Measurements from ENCODE around the gene C5orf15. TPM values are rescaled to one million over a fixed set of nuclear protein-coding genes. Genes with fewer than 3 reads are reported as not detected.

C5orf15 gene
- polyA plus RNA-seq, 1 donor from 2014 or later: 72.3 TPM

DNA sequence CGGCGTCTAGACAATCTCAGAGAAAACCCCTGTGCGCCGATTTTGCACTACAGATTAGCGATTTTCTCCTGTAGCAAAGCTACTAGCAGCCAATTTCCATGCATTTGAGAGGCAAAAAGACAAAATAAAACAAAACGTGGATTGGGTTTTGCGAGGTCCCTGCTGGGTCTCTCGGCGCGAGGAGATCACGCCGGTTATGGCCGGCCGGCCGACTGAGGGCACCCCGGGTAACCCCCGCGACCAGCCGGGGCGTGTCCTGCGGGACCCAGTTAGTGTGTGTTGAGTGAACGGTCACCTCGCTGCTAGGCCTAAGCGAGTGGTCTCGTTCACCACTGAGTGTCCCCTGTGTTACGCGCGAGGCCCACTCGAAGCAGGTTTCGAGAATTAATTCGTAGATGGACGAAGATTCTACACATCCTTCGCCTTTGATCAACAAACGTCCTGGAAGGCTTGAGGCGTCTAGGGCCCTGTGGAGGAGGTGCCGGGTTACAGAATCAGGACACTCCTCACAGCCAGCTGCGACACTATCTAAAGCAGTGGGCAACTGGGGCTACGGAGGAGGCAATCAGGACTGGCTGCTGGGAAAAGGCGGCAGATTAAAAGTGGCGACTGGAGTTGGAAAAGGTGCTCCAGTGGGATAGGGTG is 37.1 kb upstream of the C5orf15 start:
- Histone ChIP-seq H2AFZ (ENCODE audit: low read depth, low read length) (peak overlapping the region; percentile 66), H3K4me2 (ENCODE audit: low read length) (peak overlapping the region; percentile 88), H3K79me2 (replicated peaks; ENCODE audit: insufficient read depth, low read length) (peaks cover 33% of the 10 kb centered on the region), H3K27ac (ENCODE audit: low read length) (peak overlapping the region; percentile 95), H3K27me3 (ENCODE audit: insufficient read depth, low read depth, low read length) (no peaks in the 10 kb centered on the region), H3K9ac (ENCODE audit: low read length) (peak overlapping the region; percentile 94), H3K36me3 (ENCODE audit: insufficient read depth, low read length) (no peaks in the 10 kb centered on the region), H3F3A (ENCODE audit: insufficient read depth, low read length, poor library complexity, severe bottlenecking) (peaks cover 4% of the 10 kb centered on the region), H3K9me3 (ENCODE audit: low read length) (no peaks in the 10 kb centered on the region), H3K4me3 (ENCODE audit: low read length) (peak overlapping the region; percentile 95), H4K20me1 (ENCODE audit: insufficient read depth) (peaks cover 6% of the 10 kb centered on the region), H3K9me2 (ENCODE audit: insufficient read depth, low read length) (no peaks in the 10 kb centered on the region)
- TF ChIP-seq, protein P1, sequence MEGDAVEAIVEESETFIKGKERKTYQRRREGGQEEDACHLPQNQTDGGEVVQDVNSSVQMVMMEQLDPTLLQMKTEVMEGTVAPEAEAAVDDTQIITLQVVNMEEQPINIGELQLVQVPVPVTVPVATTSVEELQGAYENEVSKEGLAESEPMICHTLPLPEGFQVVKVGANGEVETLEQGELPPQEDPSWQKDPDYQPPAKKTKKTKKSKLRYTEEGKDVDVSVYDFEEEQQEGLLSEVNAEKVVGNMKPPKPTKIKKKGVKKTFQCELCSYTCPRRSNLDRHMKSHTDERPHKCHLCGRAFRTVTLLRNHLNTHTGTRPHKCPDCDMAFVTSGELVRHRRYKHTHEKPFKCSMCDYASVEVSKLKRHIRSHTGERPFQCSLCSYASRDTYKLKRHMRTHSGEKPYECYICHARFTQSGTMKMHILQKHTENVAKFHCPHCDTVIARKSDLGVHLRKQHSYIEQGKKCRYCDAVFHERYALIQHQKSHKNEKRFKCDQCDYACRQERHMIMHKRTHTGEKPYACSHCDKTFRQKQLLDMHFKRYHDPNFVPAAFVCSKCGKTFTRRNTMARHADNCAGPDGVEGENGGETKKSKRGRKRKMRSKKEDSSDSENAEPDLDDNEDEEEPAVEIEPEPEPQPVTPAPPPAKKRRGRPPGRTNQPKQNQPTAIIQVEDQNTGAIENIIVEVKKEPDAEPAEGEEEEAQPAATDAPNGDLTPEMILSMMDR (IDR thresholded peaks at IDR 0.05; ENCODE audit: poor library complexity, severe bottlenecking): peak; percentile 7
- no peak for TF ChIP-seq EP300 (conservative IDR thresholded peaks at IDR 0.05; ENCODE audit: poor library complexity, severe bottlenecking)
- no peak for TF ChIP-seq EZH2 (IDR thresholded peaks at IDR 0.05; ENCODE audit: borderline replicate concordance, insufficient read depth, low read length, poor library complexity, severe bottlenecking)
- TF ChIP-seq MXI1 (conservative IDR thresholded peaks at IDR 0.05; ENCODE audit: poor library complexity, severe bottlenecking): no peak
- no peak for TF ChIP-seq SMC3 (conservative IDR thresholded peaks at IDR 0.05; ENCODE audit: poor library complexity)
- no peak for TF ChIP-seq TAF1 (IDR thresholded peaks at IDR 0.05; ENCODE audit: low read depth)
- TF ChIP-seq POLR2AphosphoS5 (IDR thresholded peaks at IDR 0.05): no peak

GRCh38 chr5:134004626-134005416 is 36.4 kb upstream of the C5orf15 start, which contains the start of gene VDAC1:
Gene VDAC1 (minus strand): TSS chr5:134004975. CDS start chr5:133993012, 11,963 bp downstream.
- H4K20me1 ChIP-seq (ENCODE audit: insufficient read depth): peaks cover 12% of the 10 kb centered on the region
- no peaks in the 10 kb centered on the region for H3K9me3 ChIP-seq (ENCODE audit: low read length)
- peak within 1 kb of the TSS; percentile 94 for H3K9ac ChIP-seq (ENCODE audit: low read length)
- peaks cover 40% of the 10 kb centered on the region for H3K79me2 ChIP-seq (replicated peaks; ENCODE audit: insufficient read depth, low read length)
- H3K4me3 ChIP-seq (ENCODE audit: low read length): peak within 1 kb of the TSS; percentile 95
- peak within 1 kb of the TSS; percentile 66 for H2AFZ ChIP-seq (ENCODE audit: low read depth, low read length)
- peak within 1 kb of the TSS; percentile 95 for H3K27ac ChIP-seq (ENCODE audit: low read length)
- peak within 1 kb of the TSS; percentile 98 for H3K4me2 ChIP-seq (ENCODE audit: low read length)
- H3F3A ChIP-seq (ENCODE audit: insufficient read depth, low read length, poor library complexity, severe bottlenecking): peaks cover 4% of the 10 kb centered on the region
- no peaks in the 10 kb centered on the region for H3K9me2 ChIP-seq (ENCODE audit: insufficient read depth, low read length)
- H3K36me3 ChIP-seq (ENCODE audit: insufficient read depth, low read length): no peaks in the 10 kb centered on the region
- no peaks in the 10 kb centered on the region for H3K27me3 ChIP-seq (ENCODE audit: insufficient read depth, low read depth, low read length)
- no peak for TF ChIP-seq EZH2 (IDR thresholded peaks at IDR 0.05; ENCODE audit: borderline replicate concordance, insufficient read depth, low read length, poor library complexity, severe bottlenecking)
- peak; percentile 33 for TF ChIP-seq REST (IDR thresholded peaks at IDR 0.05; ENCODE audit: borderline replicate concordance)
- peak; percentile 23 for TF ChIP-seq RAD21 (conservative IDR thresholded peaks at IDR 0.05)
- TF ChIP-seq TAF1 (IDR thresholded peaks at IDR 0.05; ENCODE audit: low read depth): peak; percentile 54
- TF ChIP-seq MXI1 (conservative IDR thresholded peaks at IDR 0.05; ENCODE audit: poor library complexity, severe bottlenecking): peak; percentile 78
- TF ChIP-seq POLR2AphosphoS5 (IDR thresholded peaks at IDR 0.05): peak; percentile 80
- peak; percentile 61 for TF ChIP-seq EP300 (conservative IDR thresholded peaks at IDR 0.05; ENCODE audit: poor library complexity, severe bottlenecking)
- TF ChIP-seq, protein P1 (IDR thresholded peaks at IDR 0.05; ENCODE audit: poor library complexity, severe bottlenecking): peak; percentile 39
- TF ChIP-seq SMC3 (conservative IDR thresholded peaks at IDR 0.05; ENCODE audit: poor library complexity): peak; percentile 13
